Dendritic cell treated with granulocyte-macrophage colony-stimulating factor and Interleukin-4, amounts not matched to agents 40 ng/mL and 50 ng/mL, for 4 days (primary cell): ENCODE measurements around the gene TBC1D10A.

Experiments used
- H3K27ac Mint-ChIP-seq: one replicate; pipeline ENCODE4 v1.8.0; 2022; ENCODE audit warnings: mild to moderate bottlenecking, mixed read lengths
- H3K27me3 Mint-ChIP-seq: one replicate; pipeline ENCODE4 v1.8.0; 2022; ENCODE audit warnings: mild to moderate bottlenecking, mixed read lengths
- H3K36me3 Mint-ChIP-seq: one replicate; pipeline ENCODE4 v1.8.0; 2022; ENCODE audit warnings: low read depth, mixed read lengths
- H3K4me1 Mint-ChIP-seq: one replicate; pipeline ENCODE4 v1.8.0; 2022; ENCODE audit warnings: low read depth, mixed read lengths
- H3K4me3 Mint-ChIP-seq: one replicate; pipeline ENCODE4 v1.8.0; 2022; ENCODE audit warnings: mild to moderate bottlenecking, moderate library complexity, mixed read lengths
- H3K9me3 Mint-ChIP-seq: one replicate; pipeline ENCODE4 v1.8.0; 2022; ENCODE audit warnings: mixed read lengths
- intact Hi-C: fragments of 100-400 bp; cut with micrococcal nuclease; formaldehyde crosslinking; loops from one replicate; pipeline ENCODE4 v1.15.0; 2022

Gene TBC1D10A

GRCh38 chr22:30286813-30287647 lies 39.7 kb downstream of the TBC1D10A start:
- Mint-ChIP-seq H3K4me3 (no peak overlapping the region), H3K4me1 (peaks cover 93% of the 10 kb centered on the region)
- intact Hi-C loops, result loop anchor here (1.0 to 10.0 kb wide), 4 partner anchors 24 to 172 kb away; partner anchors contain the start of gene RNF215

GRCh38 chr22:30286331-30286730 lies 40.4 kb downstream of the TBC1D10A start:
- Mint-ChIP-seq H3K4me1 (peaks cover 94% of the 10 kb centered on the region), H3K27ac (no peak overlapping the region)

More at GRCh38 chr22:30286813-30287647, 39.7 kb downstream of the TBC1D10A start:
- peaks cover 29% of the 10 kb centered on the region for H3K36me3 Mint-ChIP-seq
- H3K9me3 Mint-ChIP-seq, result no peaks in the 10 kb centered on the region
- peaks cover 2% of the 10 kb centered on the region for H3K27me3 Mint-ChIP-seq
- no peak overlapping the region for H3K27ac Mint-ChIP-seq

DNA sequence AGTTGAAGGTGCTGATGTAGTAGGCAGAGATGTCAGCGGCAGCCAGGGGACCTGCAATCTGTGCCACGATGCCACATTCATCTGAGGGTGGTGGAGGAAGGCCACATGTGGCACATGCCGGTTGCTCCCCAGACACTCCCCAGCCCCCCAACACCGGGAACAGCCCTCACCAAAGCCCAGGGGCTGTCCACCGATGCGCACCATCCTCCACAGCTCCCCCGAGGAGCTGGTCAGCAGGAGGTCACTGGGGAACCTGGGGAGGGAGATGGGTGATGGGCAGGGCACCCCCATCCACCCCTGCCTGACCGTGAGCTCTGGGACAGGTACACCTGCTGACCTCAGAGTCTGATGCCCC lies 40.9 kb downstream of the TBC1D10A start:
- Mint-ChIP-seq H3K36me3 (peaks cover 19% of the 10 kb centered on the region), H3K27ac (no peak overlapping the region), H3K4me3 (no peak overlapping the region), H3K9me3 (no peaks in the 10 kb centered on the region), H3K27me3 (peaks cover 2% of the 10 kb centered on the region), H3K4me1 (peaks cover 94% of the 10 kb centered on the region)
- intact Hi-C loops, result loop anchor here (1.0 to 10.0 kb wide), 3 partner anchors 23 to 171 kb away; no protein-coding TSS in a partner anchor

More at GRCh38 chr22:30286331-30286730, 40.4 kb downstream of the TBC1D10A start:
- Mint-ChIP-seq H3K9me3 (no peaks in the 10 kb centered on the region), H3K27me3 (peaks cover 2% of the 10 kb centered on the region), H3K36me3 (peaks cover 22% of the 10 kb centered on the region), H3K4me3 (no peak overlapping the region)
- intact Hi-C loops, result loop anchor here (1.0 to 10.0 kb wide), 3 partner anchors 23 to 172 kb away; no protein-coding TSS in a partner anchor

GRCh38 chr22:30285176-30285845 lies 41.4 kb downstream of the TBC1D10A start:
- Mint-ChIP-seq H3K36me3 (peaks cover 19% of the 10 kb centered on the region), H3K4me1 (peaks cover 94% of the 10 kb centered on the region), H3K27ac (peak overlapping the region; percentile 74), H3K9me3 (no peaks in the 10 kb centered on the region), H3K27me3 (peaks cover 2% of the 10 kb centered on the region), H3K4me3 (no peak overlapping the region)
- intact Hi-C loops, result loop anchor here (5.0 to 10.0 kb wide), 2 partner anchors 33 to 171 kb away; no protein-coding TSS in a partner anchor

GRCh38 chr22:30284666-30285065 lies 42.1 kb downstream of the TBC1D10A start:
- Mint-ChIP-seq H3K4me3 (no peak overlapping the region), H3K4me1 (peaks cover 91% of the 10 kb centered on the region), H3K9me3 (no peaks in the 10 kb centered on the region), H3K27ac (peak overlapping the region; percentile 74), H3K27me3 (peaks cover 2% of the 10 kb centered on the region), H3K36me3 (peaks cover 19% of the 10 kb centered on the region)
- intact Hi-C loops, result loop anchor here (5.0 to 10.0 kb wide), 2 partner anchors 32 to 170 kb away; no protein-coding TSS in a partner anchor

- H3K27ac Mint-ChIP-seq, result peak overlapping the region; percentile 74
Measured at GRCh38 chr22:30284172-30284571, 42.6 kb downstream of the TBC1D10A start.

DNA sequence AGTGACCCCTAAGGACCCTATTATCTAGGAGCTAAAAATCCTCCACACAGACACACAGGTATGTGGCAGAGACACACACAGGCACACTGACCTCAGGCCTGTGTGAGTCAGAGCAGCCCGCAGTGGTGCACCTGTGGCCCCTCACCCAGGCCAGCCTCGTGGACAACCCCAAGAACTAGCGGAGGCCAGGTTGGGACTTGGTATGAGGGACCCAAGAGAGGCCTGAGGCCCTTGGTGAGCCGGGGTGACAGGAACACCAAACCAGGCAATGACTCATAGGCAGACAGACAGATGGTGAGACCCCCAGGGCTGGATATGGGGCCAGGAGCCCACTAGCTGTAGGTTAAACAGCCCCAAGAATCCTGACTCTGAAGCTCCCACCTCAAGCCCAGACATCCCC lies 43.4 kb downstream of the TBC1D10A start:
- Mint-ChIP-seq H3K9me3 (no peaks in the 10 kb centered on the region), H3K4me3 (no peak overlapping the region), H3K4me1 (peaks cover 97% of the 10 kb centered on the region), H3K27ac (peak overlapping the region; percentile 74), H3K27me3 (peaks cover 2% of the 10 kb centered on the region), H3K36me3 (peaks cover 19% of the 10 kb centered on the region)
- intact Hi-C loops, result loop anchor here (10.0 kb wide), 1 partner anchor 169 kb away; no protein-coding TSS in a partner anchor

More at GRCh38 chr22:30284172-30284571, 42.6 kb downstream of the TBC1D10A start:
- Mint-ChIP-seq H3K36me3 (peaks cover 19% of the 10 kb centered on the region), H3K9me3 (no peaks in the 10 kb centered on the region), H3K4me1 (peaks cover 95% of the 10 kb centered on the region), H3K27me3 (peaks cover 2% of the 10 kb centered on the region), H3K4me3 (no peak overlapping the region)
- intact Hi-C loops, result loop anchor here (10.0 kb wide), 1 partner anchor 169 kb away; no protein-coding TSS in a partner anchor

DNA sequence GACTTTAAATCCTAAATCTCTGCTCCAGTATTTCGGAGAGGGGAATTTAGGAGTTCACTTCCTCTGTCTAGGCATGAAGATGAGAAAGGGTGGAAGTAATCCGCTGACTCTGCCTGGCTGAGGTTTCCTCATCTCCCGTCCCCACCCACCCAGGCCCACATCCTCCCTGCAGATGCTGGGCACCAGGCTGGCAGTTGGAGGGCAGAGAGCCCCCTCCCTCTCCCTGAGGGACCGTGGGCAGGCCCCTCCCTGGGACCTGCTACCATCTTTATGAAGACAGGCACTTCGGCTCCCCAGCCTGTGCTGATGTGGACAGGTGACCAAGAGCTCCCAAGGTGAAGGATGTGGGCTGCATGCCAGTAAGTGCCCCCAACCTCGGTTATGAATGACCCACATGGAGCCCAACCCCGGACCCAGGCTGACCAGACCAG lies 44.1 kb downstream of the TBC1D10A start:
- intact Hi-C loops, result loop anchor here (10.0 kb wide), 1 partner anchor 168 kb away; no protein-coding TSS in a partner anchor
- Mint-ChIP-seq H3K9me3 (no peaks in the 10 kb centered on the region), H3K27me3 (peaks cover 8% of the 10 kb centered on the region), H3K36me3 (peaks cover 19% of the 10 kb centered on the region), H3K27ac (peak overlapping the region; percentile 74), H3K4me3 (peak overlapping the region; percentile 15), H3K4me1 (peaks cover 97% of the 10 kb centered on the region)

DNA sequence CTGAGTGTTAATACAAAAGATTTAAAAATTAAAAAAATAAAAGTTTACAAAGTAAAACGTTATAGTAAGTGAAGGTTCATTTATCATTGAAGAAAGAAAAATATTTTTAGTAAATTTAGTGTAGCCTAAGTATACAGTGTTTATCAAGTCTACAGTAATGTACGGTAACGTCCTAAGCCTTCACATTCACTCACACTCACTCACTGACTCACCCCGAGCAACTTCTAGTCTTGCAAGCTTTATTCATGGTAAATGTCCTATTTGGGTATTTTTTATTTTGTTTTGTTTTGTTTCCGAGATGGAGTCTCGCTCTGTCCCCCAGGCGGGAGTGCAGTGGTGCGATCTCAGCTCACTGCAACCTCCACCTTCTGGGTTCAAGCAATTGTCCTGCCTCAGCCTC lies 46.2 kb downstream of the TBC1D10A start:
- Mint-ChIP-seq H3K4me3 (no peak overlapping the region), H3K27ac (no peak overlapping the region), H3K4me1 (peaks cover 91% of the 10 kb centered on the region), H3K9me3 (no peaks in the 10 kb centered on the region), H3K27me3 (peaks cover 17% of the 10 kb centered on the region), H3K36me3 (peaks cover 9% of the 10 kb centered on the region)
- intact Hi-C loops, result loop anchor here (10.0 kb wide), 1 partner anchor 166 kb away; no protein-coding TSS in a partner anchor

GRCh38 chr22:30279932-30280331 lies 46.8 kb downstream of the TBC1D10A start:
- Mint-ChIP-seq H3K27ac (peak overlapping the region; percentile 77), H3K4me3 (no peak overlapping the region), H3K4me1 (peaks cover 91% of the 10 kb centered on the region), H3K27me3 (peaks cover 19% of the 10 kb centered on the region), H3K36me3 (peaks cover 4% of the 10 kb centered on the region), H3K9me3 (no peaks in the 10 kb centered on the region)
- intact Hi-C loops, result loop anchor here (10.0 kb wide), 1 partner anchor 165 kb away; no protein-coding TSS in a partner anchor

GRCh38 chr22:30279046-30279788 lies 47.5 kb downstream of the TBC1D10A start:
- Mint-ChIP-seq H3K27ac (peak overlapping the region; percentile 77), H3K9me3 (no peaks in the 10 kb centered on the region), H3K4me3 (peak overlapping the region; percentile 37), H3K4me1 (peaks cover 91% of the 10 kb centered on the region), H3K36me3 (no peaks in the 10 kb centered on the region), H3K27me3 (peaks cover 24% of the 10 kb centered on the region)
- intact Hi-C loops, result no loop called here

DNA sequence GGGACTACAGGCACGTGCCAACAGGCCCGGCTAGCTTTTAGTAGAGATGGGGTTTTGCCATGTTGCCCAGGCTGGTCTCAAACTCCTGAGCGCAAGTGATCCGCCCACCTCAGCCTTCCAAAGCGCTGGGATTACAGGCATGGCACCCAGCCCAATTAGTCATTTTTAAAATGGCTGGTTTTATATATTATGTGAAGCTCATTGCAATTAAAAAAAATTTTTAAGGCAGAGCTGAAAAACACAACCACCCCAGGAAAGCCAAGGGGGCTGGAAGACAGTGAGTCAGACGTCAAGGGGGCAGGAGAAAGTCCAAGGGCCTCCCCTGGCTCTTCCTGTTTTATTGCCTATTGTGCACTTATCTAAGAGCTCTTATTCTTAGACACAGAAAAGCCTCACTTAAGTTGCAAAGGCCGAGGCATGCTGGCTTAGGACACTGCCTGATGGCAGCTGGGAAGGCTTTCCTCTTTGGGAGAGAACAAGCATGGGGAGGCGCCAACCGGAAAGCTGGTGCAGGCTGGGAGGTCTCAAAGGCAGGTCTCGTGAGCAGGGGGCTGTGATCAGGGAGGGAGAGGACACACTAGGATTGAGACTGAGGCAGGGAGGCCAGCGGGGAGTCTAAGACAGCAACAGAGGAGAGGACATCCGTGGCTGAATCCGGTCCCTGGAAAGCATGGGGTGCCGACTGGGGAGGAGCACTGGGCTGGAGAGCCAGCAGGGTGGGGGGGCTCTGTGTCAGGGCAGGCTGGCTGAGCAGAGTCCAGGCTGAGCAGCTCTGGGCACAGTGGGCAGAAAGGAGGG lies 49.0 kb downstream of the TBC1D10A start:
- Mint-ChIP-seq H3K4me1 (peaks cover 91% of the 10 kb centered on the region), H3K9me3 (no peaks in the 10 kb centered on the region), H3K36me3 (no peaks in the 10 kb centered on the region), H3K27ac (peak overlapping the region; percentile 77), H3K4me3 (peak overlapping the region; percentile 67), H3K27me3 (peaks cover 24% of the 10 kb centered on the region)
- intact Hi-C loops, result no loop called here
